Natural killer cell treated with Interleukin-12 subunit alpha and Interleukin-12 subunit beta and Interleukin-15 and Interleukin-18, amount 100 ng/mL, for 72 hours (primary cell): Measurements from ENCODE around the gene KLHDC9. TPM values are rescaled to one million over a fixed set of nuclear protein-coding genes. Genes with fewer than 3 reads are reported as not detected.
A peak's percentile ranks its signal among the peaks of the same experiment; 100 is the strongest.
"Not testable (repeated sequence)": the region's sequence is repeated elsewhere in the genome, so short reads cannot be mapped to it uniquely, and the experiment has no call there.

ENCODE experiments used
- ATAC-seq, 2 donors: fragments of 150-1000 bp; cut with Tn5 transposase in 1 of 2; sonication (Bioruptor Pico), chemical (Tn5 transposase) in 1 of 2; 2 replicates each; pipeline ENCODE4 v1.10.0; 2021
- DNase-seq: peaks from one replicate; pipeline ENCODE4 v3.0.0; 2022; ENCODE audit warnings: low spot score
- H3K27ac Mint-ChIP-seq, 2 donors: 1 replicate in 1 of 2; 2 replicates in 1 of 2; pipeline ENCODE4 v1.8.0; 2022; ENCODE audit warnings: mixed read lengths in 2 of 2, mild to moderate bottlenecking in 1 of 2, moderate library complexity in 1 of 2
- H3K27me3 Mint-ChIP-seq, 2 donors: 1 replicate in 1 of 2; 2 replicates in 1 of 2; pipeline ENCODE4 v1.8.0; 2022; ENCODE audit warnings: mixed read lengths in 2 of 2
- H3K36me3 Mint-ChIP-seq: one replicate; pipeline ENCODE4 v1.8.0; 2022; ENCODE audit warnings: mixed read lengths
- H3K4me1 Mint-ChIP-seq, 2 donors: 1 replicate in 1 of 2; 2 replicates in 1 of 2; pipeline ENCODE4 v1.8.0; 2022; ENCODE audit warnings: low read depth in 2 of 2, mixed read lengths in 2 of 2, mild to moderate bottlenecking in 1 of 2
- H3K4me3 Mint-ChIP-seq: one replicate; pipeline ENCODE4 v1.8.0; 2022; ENCODE audit warnings: mixed read lengths
- H3K9me3 Mint-ChIP-seq: 2 replicates; pipeline ENCODE4 v1.8.0; 2022; ENCODE audit warnings: mixed read lengths
- total RNA-seq, 2 donors: library from RNA; stranded (reverse); gene quantifications; one replicate each; pipeline ENCODE4 v1.2.3, GENCODE V29; 2022

Gene KLHDC9
- total RNA-seq, 2 donors from 2014 or later, result 0.64 TPM; not detected in 1

- ATAC-seq (no peak), DNase-seq (no peak)
- H3K27ac Mint-ChIP-seq, result no peak overlapping the region
- H3K27me3 Mint-ChIP-seq, result no peaks in the 10 kb centered on the region
- H3K36me3 Mint-ChIP-seq, result no peaks in the 10 kb centered on the region
- H3K4me3 Mint-ChIP-seq, result no peak overlapping the region
- no peaks in the 10 kb centered on the region for H3K9me3 Mint-ChIP-seq
- peaks cover 27 to 39% of the 10 kb centered on the region in 2 donors for H3K4me1 Mint-ChIP-seq
Observed at GRCh38 chr1:161094481-161094880, 3.7 kb upstream of the KLHDC9 start.

GRCh38 chr1:161095230-161095629, 2.9 kb upstream of the KLHDC9 start:
- no peak for DNase-seq
- Mint-ChIP-seq H3K27ac (peak overlapping the region in 1 of 2 donors; percentile 3), H3K36me3 (no peaks in the 10 kb centered on the region), H3K9me3 (no peaks in the 10 kb centered on the region), H3K4me3 (no peak overlapping the region), H3K4me1 (peaks cover 27 to 39% of the 10 kb centered on the region in 2 donors), H3K27me3 (no peaks in the 10 kb centered on the region)
- no peak for ATAC-seq

DNA sequence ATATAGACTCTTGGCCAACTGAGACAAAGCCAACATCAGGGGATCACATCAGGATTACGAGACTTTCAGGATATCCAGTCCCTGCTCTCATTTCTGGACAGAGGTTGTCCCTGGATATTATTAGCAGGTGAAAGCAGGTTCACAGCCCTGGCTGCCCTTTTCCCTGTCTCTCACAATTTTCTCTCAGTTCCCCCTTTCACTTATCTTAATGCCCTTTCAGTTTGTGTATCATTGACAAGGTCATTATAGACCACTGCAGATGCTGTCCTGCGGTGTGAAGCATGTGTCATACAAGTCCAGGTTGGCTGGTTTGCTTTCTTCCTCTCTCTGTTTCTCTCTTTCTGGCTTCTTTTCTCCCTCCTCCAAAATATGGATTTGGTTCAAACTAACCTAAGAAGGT, 2.1 kb upstream of the KLHDC9 start:
- H3K27ac Mint-ChIP-seq, result peak overlapping the region in 1 of 2 donors; percentile 98
- no peaks in the 10 kb centered on the region for H3K27me3 Mint-ChIP-seq
- H3K36me3 Mint-ChIP-seq, result no peaks in the 10 kb centered on the region
- no peak for ATAC-seq
- peaks cover 27 to 39% of the 10 kb centered on the region in 2 donors for H3K4me1 Mint-ChIP-seq
- H3K9me3 Mint-ChIP-seq, result no peaks in the 10 kb centered on the region
- H3K4me3 Mint-ChIP-seq, result no peak overlapping the region
- no peak for DNase-seq

DNA sequence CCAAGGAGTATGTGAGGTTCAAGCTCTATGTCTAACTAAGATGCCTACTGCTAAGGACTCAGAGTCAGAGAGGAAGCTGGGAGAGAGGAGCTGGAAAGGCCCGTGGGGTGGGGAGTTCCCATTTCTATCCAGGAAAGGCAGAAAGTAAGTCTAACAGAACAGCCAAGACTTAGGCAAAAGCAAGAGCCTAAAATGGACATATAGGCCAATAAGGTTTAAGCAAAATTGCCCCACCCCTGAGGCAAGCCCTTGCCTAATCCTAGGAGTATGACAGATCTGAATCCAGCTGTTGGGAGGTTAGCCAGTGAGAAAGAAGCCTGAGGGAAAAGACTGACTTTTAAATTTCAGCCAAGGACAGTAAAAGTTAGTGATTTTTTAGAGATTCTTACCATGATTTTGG, 1.6 kb upstream of the KLHDC9 start:
- peak overlapping the region in 1 of 2 donors; percentile 98 for H3K27ac Mint-ChIP-seq
- H3K27me3 Mint-ChIP-seq, result no peaks in the 10 kb centered on the region
- H3K4me3 Mint-ChIP-seq, result no peak overlapping the region
- no peaks in the 10 kb centered on the region for H3K9me3 Mint-ChIP-seq
- DNase-seq, result no peak
- H3K4me1 Mint-ChIP-seq, result peaks cover 27 to 39% of the 10 kb centered on the region in 2 donors
- no peak for ATAC-seq
- H3K36me3 Mint-ChIP-seq, result no peaks in the 10 kb centered on the region

GRCh38 chr1:161099090-161099802, 1.1 kb downstream of the KLHDC9 start:
- DNase-seq, result no peak
- peak overlapping the region; percentile 62 to 85 for H3K27ac Mint-ChIP-seq
- ATAC-seq, result no peak

DNA sequence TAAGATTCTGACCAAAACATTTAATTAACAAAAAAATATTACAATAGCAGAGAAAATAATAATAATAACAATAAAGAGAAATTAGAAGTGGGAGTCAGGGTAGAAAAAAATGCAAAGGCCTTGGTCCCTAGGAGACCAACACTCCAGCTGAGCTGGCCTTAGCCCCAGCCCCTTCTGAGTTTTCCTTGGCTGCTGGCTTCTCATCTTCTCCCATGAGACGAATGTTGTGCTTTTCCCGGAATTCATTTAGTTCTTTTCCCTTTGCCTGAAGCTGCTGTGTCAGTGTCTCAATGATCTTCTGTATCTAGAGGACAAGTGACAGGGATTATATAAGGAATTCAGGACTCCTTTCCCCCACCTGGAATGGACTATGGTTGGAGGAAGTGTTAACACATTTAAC, 2.4 kb downstream of the KLHDC9 start:
- no peaks in the 10 kb centered on the region for H3K36me3 Mint-ChIP-seq
- peaks cover 20 to 29% of the 10 kb centered on the region in 2 donors for H3K4me1 Mint-ChIP-seq
- no peaks in the 10 kb centered on the region for H3K9me3 Mint-ChIP-seq
- no peak overlapping the region for H3K4me3 Mint-ChIP-seq
- DNase-seq (no peak), ATAC-seq (no peak)
- H3K27ac Mint-ChIP-seq, result no peak overlapping the region
- H3K27me3 Mint-ChIP-seq, result no peaks in the 10 kb centered on the region

More at GRCh38 chr1:161099090-161099802, 1.1 kb downstream of the KLHDC9 start:
- H3K27me3 Mint-ChIP-seq, result no peaks in the 10 kb centered on the region
- no peaks in the 10 kb centered on the region for H3K9me3 Mint-ChIP-seq
- peaks cover 20 to 26% of the 10 kb centered on the region in 2 donors for H3K4me1 Mint-ChIP-seq
- peak overlapping the region; percentile 84 for H3K4me3 Mint-ChIP-seq
- no peaks in the 10 kb centered on the region for H3K36me3 Mint-ChIP-seq

GRCh38 chr1:161106431-161106830, 8.3 kb downstream of the KLHDC9 start:
- Mint-ChIP-seq H3K27me3 (no peaks in the 10 kb centered on the region), H3K36me3 (peaks cover 6% of the 10 kb centered on the region), H3K4me3 (no peak overlapping the region), H3K27ac (no peak overlapping the region), H3K4me1 (peaks cover 12 to 13% of the 10 kb centered on the region in 2 donors), H3K9me3 (no peaks in the 10 kb centered on the region)
- ATAC-seq, result no peak
- DNase-seq, result no peak

GRCh38 chr1:161111117-161111516, 13.0 kb downstream of the KLHDC9 start:
- DNase-seq, result no peak
- no peak for ATAC-seq
- H3K36me3 Mint-ChIP-seq, result peaks cover 10% of the 10 kb centered on the region
- no peaks in the 10 kb centered on the region for H3K9me3 Mint-ChIP-seq
- no peak overlapping the region for H3K27ac Mint-ChIP-seq
- H3K27me3 Mint-ChIP-seq, result no peaks in the 10 kb centered on the region
- H3K4me3 Mint-ChIP-seq, result no peak overlapping the region
- peaks cover 37 to 48% of the 10 kb centered on the region in 2 donors for H3K4me1 Mint-ChIP-seq

DNA sequence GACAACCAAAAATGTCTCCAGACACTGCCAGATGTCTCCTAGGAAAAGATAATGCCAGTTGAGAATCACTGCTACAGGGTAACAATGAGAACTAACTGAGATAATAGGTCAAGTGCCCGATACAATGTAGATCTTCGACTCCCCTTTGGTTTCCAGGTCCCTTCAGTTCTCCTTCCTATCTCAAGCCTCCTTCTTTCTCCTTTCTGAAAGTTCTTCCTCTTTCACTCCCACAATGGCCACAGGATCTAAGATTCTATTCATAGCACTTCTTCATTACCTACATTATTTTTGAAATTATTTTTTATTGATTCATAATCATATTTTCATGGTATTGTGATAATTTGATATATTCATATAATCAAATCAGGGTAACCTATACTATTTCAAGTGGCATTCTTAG, 13.4 kb downstream of the KLHDC9 start:
- Mint-ChIP-seq H3K9me3 (no peaks in the 10 kb centered on the region), H3K27ac (no peak overlapping the region), H3K4me3 (no peak overlapping the region), H3K4me1 (peaks cover 38 to 48% of the 10 kb centered on the region in 2 donors), H3K36me3 (peaks cover 10% of the 10 kb centered on the region), H3K27me3 (no peaks in the 10 kb centered on the region)
- no peak for DNase-seq
- no peak for ATAC-seq

GRCh38 chr1:161113915-161114314, 15.8 kb downstream of the KLHDC9 start:
- DNase-seq (no peak), ATAC-seq (no peak)
- H3K4me3 Mint-ChIP-seq, result peak overlapping the region; percentile 30
- H3K9me3 Mint-ChIP-seq, result no peaks in the 10 kb centered on the region
- peaks cover 44 to 55% of the 10 kb centered on the region in 2 donors for H3K4me1 Mint-ChIP-seq
- peaks cover 10% of the 10 kb centered on the region for H3K36me3 Mint-ChIP-seq
- no peaks in the 10 kb centered on the region for H3K27me3 Mint-ChIP-seq
- H3K27ac Mint-ChIP-seq, result peak overlapping the region; percentile 22 to 24

GRCh38 chr1:161114556-161114955, 16.4 kb downstream of the KLHDC9 start:
- peak overlapping the region; percentile 22 to 24 for H3K27ac Mint-ChIP-seq
- ATAC-seq, result no peak
- peaks cover 9% of the 10 kb centered on the region for H3K36me3 Mint-ChIP-seq
- no peaks in the 10 kb centered on the region for H3K27me3 Mint-ChIP-seq
- DNase-seq, result no peak
- H3K9me3 Mint-ChIP-seq, result no peaks in the 10 kb centered on the region
- H3K4me3 Mint-ChIP-seq, result peak overlapping the region; percentile 30
- H3K4me1 Mint-ChIP-seq, result peaks cover 48 to 58% of the 10 kb centered on the region in 2 donors

DNA sequence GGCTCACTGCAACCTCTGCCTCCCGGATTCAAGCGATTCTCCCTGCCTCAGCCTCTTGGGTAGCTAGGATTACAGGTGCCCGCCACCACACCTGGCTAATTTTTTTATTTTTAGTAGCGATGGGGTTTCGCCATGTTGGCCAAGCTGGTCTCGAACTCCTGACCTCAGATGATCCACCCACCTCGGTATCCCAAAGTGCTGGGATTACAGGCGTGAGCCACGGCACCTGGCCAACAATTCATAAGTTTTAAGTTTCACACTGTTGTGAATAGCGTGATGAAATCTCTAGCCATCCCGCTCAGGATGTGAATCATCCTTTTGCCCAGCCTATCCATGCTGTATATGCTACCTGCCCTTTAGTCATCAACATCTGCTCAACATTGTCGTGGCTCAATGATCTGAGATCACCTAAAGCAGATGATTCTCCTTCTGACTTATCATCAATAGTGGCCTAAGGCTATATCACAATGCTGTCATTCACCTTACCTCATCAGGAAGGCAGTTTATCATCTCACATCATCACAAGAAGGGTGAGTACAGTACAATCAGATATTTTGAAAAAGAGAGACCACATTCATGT, 17.1 kb downstream of the KLHDC9 start:
- Mint-ChIP-seq H3K4me3 (peak overlapping the region; percentile 97), H3K27me3 (no peaks in the 10 kb centered on the region), H3K4me1 (peaks cover 54 to 65% of the 10 kb centered on the region in 2 donors), H3K36me3 (peaks cover 14% of the 10 kb centered on the region), H3K27ac (peak overlapping the region; percentile 22 to 24), H3K9me3 (no peaks in the 10 kb centered on the region)
- peak; percentile 21 to 34 for ATAC-seq
- DNase-seq, result no peak

GRCh38 chr1:161115961-161116360, 17.8 kb downstream of the KLHDC9 start:
- Mint-ChIP-seq H3K36me3 (peaks cover 14% of the 10 kb centered on the region), H3K27ac (peak overlapping the region; percentile 89 to 90)

More at GRCh38 chr1:161115961-161116360, 17.8 kb downstream of the KLHDC9 start:
- peak overlapping the region; percentile 97 for H3K4me3 Mint-ChIP-seq
- not testable (repeated sequence) for H3K9me3 Mint-ChIP-seq, ATAC-seq, DNase-seq, H3K27me3 Mint-ChIP-seq
- peaks cover 56 to 67% of the 10 kb centered on the region in 2 donors for H3K4me1 Mint-ChIP-seq
